ENCODE data around the gene ZDHHC11B.
"Not testable (repeated sequence)": the region's sequence is repeated elsewhere in the genome, so short reads cannot be mapped to it uniquely, and the experiment has no call there.

DNA sequence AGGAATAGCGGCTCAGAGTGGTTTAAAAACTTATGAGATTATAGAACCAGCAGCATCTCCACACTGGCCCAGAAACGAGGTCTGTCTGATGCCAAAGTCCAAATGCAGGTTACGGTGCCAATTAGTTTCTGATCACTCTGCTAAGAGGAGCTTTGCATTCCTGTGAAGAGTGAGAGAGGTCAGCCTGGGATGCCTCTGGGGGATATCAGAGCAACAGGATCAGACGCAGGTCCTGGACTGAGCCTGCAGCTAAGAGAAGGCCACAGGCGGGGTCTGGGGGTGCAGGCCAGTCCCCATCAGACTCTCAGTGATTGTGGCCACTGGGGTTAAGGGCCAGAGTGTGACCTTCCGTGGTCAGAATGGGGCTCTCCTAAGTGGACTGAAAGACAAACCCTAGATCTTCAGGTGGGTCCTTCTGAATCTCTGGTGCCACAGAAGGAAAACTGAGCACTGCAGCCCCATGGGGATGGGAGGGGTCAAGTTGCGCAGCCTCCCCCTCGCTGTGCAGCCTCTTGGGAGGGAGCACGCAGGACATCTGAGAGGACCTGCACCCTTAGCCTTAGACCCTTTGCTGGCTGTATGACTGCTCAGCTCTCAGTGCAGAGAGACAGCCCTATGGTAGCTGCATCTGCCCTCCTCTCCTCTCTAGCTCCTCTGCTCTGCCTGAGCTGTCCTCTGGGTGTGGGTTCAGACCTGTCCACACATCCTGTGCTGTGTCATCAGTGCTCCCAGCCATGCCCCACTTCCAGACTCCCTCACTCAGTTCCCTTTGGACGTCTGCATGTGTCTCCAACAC, 23.4 kb upstream of the ZDHHC11B start:
- TF ChIP-seq, protein P1, sequence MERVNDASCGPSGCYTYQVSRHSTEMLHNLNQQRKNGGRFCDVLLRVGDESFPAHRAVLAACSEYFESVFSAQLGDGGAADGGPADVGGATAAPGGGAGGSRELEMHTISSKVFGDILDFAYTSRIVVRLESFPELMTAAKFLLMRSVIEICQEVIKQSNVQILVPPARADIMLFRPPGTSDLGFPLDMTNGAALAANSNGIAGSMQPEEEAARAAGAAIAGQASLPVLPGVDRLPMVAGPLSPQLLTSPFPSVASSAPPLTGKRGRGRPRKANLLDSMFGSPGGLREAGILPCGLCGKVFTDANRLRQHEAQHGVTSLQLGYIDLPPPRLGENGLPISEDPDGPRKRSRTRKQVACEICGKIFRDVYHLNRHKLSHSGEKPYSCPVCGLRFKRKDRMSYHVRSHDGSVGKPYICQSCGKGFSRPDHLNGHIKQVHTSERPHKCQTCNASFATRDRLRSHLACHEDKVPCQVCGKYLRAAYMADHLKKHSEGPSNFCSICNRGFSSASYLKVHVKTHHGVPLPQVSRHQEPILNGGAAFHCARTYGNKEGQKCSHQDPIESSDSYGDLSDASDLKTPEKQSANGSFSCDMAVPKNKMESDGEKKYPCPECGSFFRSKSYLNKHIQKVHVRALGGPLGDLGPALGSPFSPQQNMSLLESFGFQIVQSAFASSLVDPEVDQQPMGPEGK (tag by site-specific recombination; IDR thresholded peaks at IDR 0.05): not testable (repeated sequence)
- TF ChIP-seq, protein P2, sequence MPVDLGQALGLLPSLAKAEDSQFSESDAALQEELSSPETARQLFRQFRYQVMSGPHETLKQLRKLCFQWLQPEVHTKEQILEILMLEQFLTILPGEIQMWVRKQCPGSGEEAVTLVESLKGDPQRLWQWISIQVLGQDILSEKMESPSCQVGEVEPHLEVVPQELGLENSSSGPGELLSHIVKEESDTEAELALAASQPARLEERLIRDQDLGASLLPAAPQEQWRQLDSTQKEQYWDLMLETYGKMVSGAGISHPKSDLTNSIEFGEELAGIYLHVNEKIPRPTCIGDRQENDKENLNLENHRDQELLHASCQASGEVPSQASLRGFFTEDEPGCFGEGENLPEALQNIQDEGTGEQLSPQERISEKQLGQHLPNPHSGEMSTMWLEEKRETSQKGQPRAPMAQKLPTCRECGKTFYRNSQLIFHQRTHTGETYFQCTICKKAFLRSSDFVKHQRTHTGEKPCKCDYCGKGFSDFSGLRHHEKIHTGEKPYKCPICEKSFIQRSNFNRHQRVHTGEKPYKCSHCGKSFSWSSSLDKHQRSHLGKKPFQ (tag by site-specific recombination; IDR thresholded peaks at IDR 0.05): not testable (repeated sequence)
